ENCODE data around the gene SLC35E1.

SLC35E1 gene

GRCh38 chr19:16504271-16504670, 67.9 kb downstream of the SLC35E1 start:
- H3K27ac ChIP-seq (ENCODE audit: low read length) = no peak overlapping the region
- TF ChIP-seq EZH2phosphoT487 (IDR thresholded peaks at IDR 0.05; ENCODE audit: low read depth) = no peak
- TF ChIP-seq CTCF (IDR thresholded peaks at IDR 0.05; ENCODE audit: low read depth, low read length) = no peak
- H3K36me3 ChIP-seq (replicated peaks; ENCODE audit: low read depth, low read length) = peaks cover 11% of the 10 kb centered on the region

More at GRCh38 chr19:16504271-16504670, 67.9 kb downstream of the SLC35E1 start:
- Histone ChIP-seq H4K20me1 (ENCODE audit: insufficient read depth, low read length) (no peaks in the 10 kb centered on the region), H3K4me3 (ENCODE audit: low read length) (no peak overlapping the region), H3K4me1 (ENCODE audit: low read length) (no peaks in the 10 kb centered on the region), H3K9ac (ENCODE audit: low read length) (no peak overlapping the region), H3K27me3 (ENCODE audit: low read depth, low read length) (no peaks in the 10 kb centered on the region), H2AFZ (ENCODE audit: low read depth, low read length) (no peak overlapping the region), H3K9me3 (ENCODE audit: insufficient read depth, low read length) (no peaks in the 10 kb centered on the region), H3K4me2 (ENCODE audit: low read length) (no peak overlapping the region), H3K79me2 (ENCODE audit: low read length) (no peaks in the 10 kb centered on the region)

Measured in OCI-LY3 (cell line).